Esophagus squamous epithelium (tissue), 5 donors: ENCODE results near the gene RASGRP4. TPM values are rescaled to one million over a fixed set of nuclear protein-coding genes. Genes with fewer than 3 reads are reported as not detected.
A peak's percentile ranks its signal among the peaks of the same experiment; 100 is the strongest.

Experiments
- DNase-seq: peaks from one replicate; lab custom pipeline; 2025; lab: John Stamatoyannopoulos, UW
- H3K27ac ChIP-seq, 4 donors: fragments of 200-600 bp; sonication (generic); one replicate each; pipeline ENCODE4 v1.5.1; 2016 to 2019; ENCODE audit warnings: mild to moderate bottlenecking in 1 of 4
- H3K27me3 ChIP-seq, 4 donors: fragments of 200-600 bp; sonication (generic); 1 replicate in 3 of 4; 2 replicates in 1 of 4; pipeline versions ENCODE4 v1.5.1 to v1.6.0; 2017 to 2021; ENCODE audit warnings: antibody characterized with exemption in 1 of 4
- H3K36me3 ChIP-seq, 3 donors: fragments of 200-600 bp; sonication (generic); one replicate each; pipeline ENCODE4 v1.5.1; 2016 to 2019
- H3K4me1 ChIP-seq, 3 donors: fragments of 200-600 bp; sonication (generic); one replicate each; pipeline ENCODE4 v1.5.1; 2017 to 2019
- H3K4me3 ChIP-seq, 4 donors: fragments of 200-600 bp; sonication (generic); 1 replicate in 3 of 4; 2 replicates in 1 of 4; pipeline ENCODE4 v1.5.1; 2016 to 2019; ENCODE audit warnings: mild to moderate bottlenecking in 2 of 4, moderate library complexity in 1 of 4
- H3K9me3 ChIP-seq, 3 donors: fragments of 200-600 bp; sonication (generic); one replicate each; pipeline ENCODE4 v1.5.1; 2016 to 2019
- CTCF ChIP-seq, 6 experiments: fragments of 450-650 bp in 4 of 6; fragments of 200-600 bp in 2 of 6; sonication (generic) in 2 of 6; IDR thresholded peaks; one replicate each; pipeline ENCODE4 v1.5.1; 2016 to 2019; ENCODE audit warnings: antibody characterized with exemption in 6 of 6, mild to moderate bottlenecking in 4 of 6, moderate library complexity in 4 of 6
- POLR2A ChIP-seq, 4 donors: fragments of 450-650 bp; IDR thresholded peaks; one replicate each; pipeline ENCODE4 v1.6.1; 2017; ENCODE audit warnings: antibody characterized with exemption in 4 of 4, mild to moderate bottlenecking in 4 of 4, moderate library complexity in 3 of 4
- WGBS, 2 donors: methylation state at CpG; one replicate each; pipeline ENCODE4 v1.1.5; 2018; 5-methylcytosine and 5-hydroxymethylcytosine counted together
- intact Hi-C: fragments of 100-400 bp; cut with DNase I; formaldehyde crosslinking; loops from one replicate; pipeline ENCODE4 v1.15.0; 2022
- total RNA-seq, 4 donors: library from RNA; depleted of rRNA; stranded (reverse); fragments of >200 nt; gene quantifications; one replicate each; pipeline ENCODE4 v1.1.0, GENCODE V29; 2016
- donor health status: DM: yes; HTN: yes; CAD: no.

Gene RASGRP4
- total RNA-seq, 4 donors from 2014 or later = 0.35 to 4.2 (median 0.64) TPM; not detected in 1

GRCh38 chr19:38375098-38375493 is 50.9 kb downstream of the RASGRP4 start:
- DNase-seq = no peak
- WGBS, 2 donors = 1 to 2% methylated on average over 15 to 18 of the region's 18 CpGs
- H3K36me3 ChIP-seq = peaks cover 0 to 42% (median 6%) of the 10 kb centered on the region in 3 donors
- TF ChIP-seq POLR2A (IDR thresholded peaks at IDR 0.05) (no peak), CTCF (IDR thresholded peaks at IDR 0.05) (no peak)
- peak overlapping the region; percentile 91 to 96 (median 92) for H3K27ac ChIP-seq
- H3K4me1 ChIP-seq = peaks cover 11 to 31% (median 25%) of the 10 kb centered on the region in 3 donors
- intact Hi-C loops = no loop called here
- H3K27me3 ChIP-seq = peaks cover 0 to 3% (median 0%) of the 10 kb centered on the region in 4 donors
- H3K9me3 ChIP-seq = no peaks in the 10 kb centered on the region
- H3K4me3 ChIP-seq = peak overlapping the region; percentile 70 to 84 (median 74)

- Histone ChIP-seq H3K27ac (peak within 1 kb of the TSS; percentile 91 to 96 (median 92)), H3K27me3 (peaks cover 0 to 4% (median 0%) of the 10 kb centered on the region in 4 donors), H3K4me1 (peaks cover 11 to 31% (median 25%) of the 10 kb centered on the region in 3 donors), H3K4me3 (peak within 1 kb of the TSS; percentile 70 to 84 (median 74)), H3K36me3 (peaks cover 0 to 36% (median 6%) of the 10 kb centered on the region in 3 donors), H3K9me3 (no peaks in the 10 kb centered on the region)
- intact Hi-C loops = no loop called here
- TF ChIP-seq CTCF (IDR thresholded peaks at IDR 0.05) (peak in 3 of 6 experiments; percentile 7 to 41 (median 12)), POLR2A (IDR thresholded peaks at IDR 0.05) (peak in 3 of 4 donors; percentile 88 to 95 (median 93))
- DNase-seq = peak; percentile 97
- 0 to 3% methylated on average over 12 to 23 of the region's 65 CpGs for WGBS, 2 donors
Measured at GRCh38 chr19:38374332-38375097, 51.5 kb downstream of the RASGRP4 start, which contains the start of gene PSMD8. Gene PSMD8, plus strand, starts transcription at chr19:38374571. Its CDS starts 31 bp downstream, at chr19:38374602.

- Histone ChIP-seq H3K4me1 (peaks cover 11 to 31% (median 25%) of the 10 kb centered on the region in 3 donors), H3K9me3 (no peaks in the 10 kb centered on the region), H3K4me3 (peak overlapping the region; percentile 70 to 84 (median 74)), H3K27ac (peak overlapping the region; percentile 91 to 96 (median 92)), H3K27me3 (peaks cover 0 to 4% (median 0%) of the 10 kb centered on the region in 4 donors), H3K36me3 (peaks cover 0 to 30% (median 0%) of the 10 kb centered on the region in 3 donors)
- intact Hi-C loops = no loop called here
- TF ChIP-seq POLR2A (IDR thresholded peaks at IDR 0.05) (no peak), CTCF (IDR thresholded peaks at IDR 0.05) (no peak)
- 65 to 70% methylated on average over 6 of the region's 6 CpGs for WGBS, 2 donors
- no peak for DNase-seq
Measured at GRCh38 chr19:38373907-38374331, 52.1 kb downstream of the RASGRP4 start.

- Histone ChIP-seq H3K27me3 (peaks cover 0 to 24% (median 0%) of the 10 kb centered on the region in 4 donors), H3K9me3 (no peaks in the 10 kb centered on the region), H3K4me1 (peaks cover 6 to 15% (median 13%) of the 10 kb centered on the region in 3 donors), H3K27ac (no peak overlapping the region), H3K4me3 (no peak overlapping the region), H3K36me3 (peaks cover 0 to 2% (median 0%) of the 10 kb centered on the region in 3 donors)
- no peak for TF ChIP-seq POLR2A (IDR thresholded peaks at IDR 0.05)
- TF ChIP-seq CTCF (IDR thresholded peaks at IDR 0.05) = no peak
- intact Hi-C loops = no loop called here
- no peak for DNase-seq
- WGBS, 2 donors = 58 to 65% methylated on average over 6 of the region's 6 CpGs
Measured at GRCh38 chr19:38371081-38371480, 54.9 kb downstream of the RASGRP4 start.

GRCh38 chr19:38370299-38370698 is 55.7 kb downstream of the RASGRP4 start:
- no peak overlapping the region for H3K27ac ChIP-seq
- WGBS, 2 donors = 68 to 75% methylated on average over 10 of the region's 12 CpGs
- TF ChIP-seq CTCF (IDR thresholded peaks at IDR 0.05) (no peak), POLR2A (IDR thresholded peaks at IDR 0.05) (no peak)
- DNase-seq = no peak
- H3K4me3 ChIP-seq = no peak overlapping the region
- H3K9me3 ChIP-seq = no peaks in the 10 kb centered on the region
- intact Hi-C loops = no loop called here
- H3K4me1 ChIP-seq = peaks cover 0 to 8% (median 5%) of the 10 kb centered on the region in 3 donors
- no peaks in the 10 kb centered on the region for H3K36me3 ChIP-seq
- H3K27me3 ChIP-seq = peaks cover 0 to 28% (median 0%) of the 10 kb centered on the region in 4 donors
